ENCODE data around the gene XXYLT1.
A peak's percentile ranks its signal among the peaks of the same experiment; 100 is the strongest.

The XXYLT1 gene

GRCh38 chr3:195185583-195185982, 85.4 kb downstream of the XXYLT1 start:
- DNase-seq: no peak

GRCh38 chr3:195184716-195185421, 86.1 kb downstream of the XXYLT1 start:
- DNase-seq: no peak

GRCh38 chr3:195183071-195183776, 87.7 kb downstream of the XXYLT1 start:
- DNase-seq: no peak

- DNase-seq: peak in 5 of 51 donors; percentile 11 to 34 (median 18)
Observed at GRCh38 chr3:195182470-195182795, 88.5 kb downstream of the XXYLT1 start.

GRCh38 chr3:195181741-195182469, 89.1 kb downstream of the XXYLT1 start:
- peak in 1 of 51 donors; percentile 30 for DNase-seq

GRCh38 chr3:195181113-195181498, 89.9 kb downstream of the XXYLT1 start:
- DNase-seq: no peak

- DNase-seq: no peak
Observed at GRCh38 chr3:195180490-195181112, 90.4 kb downstream of the XXYLT1 start.

GRCh38 chr3:195179776-195180489, 91.0 kb downstream of the XXYLT1 start:
- no peak for DNase-seq

- peak in 7 of 51 donors; percentile 5 to 36 (median 16) for DNase-seq
Observed at GRCh38 chr3:195178124-195178910, 92.6 kb downstream of the XXYLT1 start.

GRCh38 chr3:195177422-195178123, 93.4 kb downstream of the XXYLT1 start:
- DNase-seq: no peak

GRCh38 chr3:195176776-195177175, 94.2 kb downstream of the XXYLT1 start:
- DNase-seq: no peak

GRCh38 chr3:195175476-195176337, 95.3 kb downstream of the XXYLT1 start:
- DNase-seq: no peak

- no peak for DNase-seq
Observed at GRCh38 chr3:195175076-195175475, 95.9 kb downstream of the XXYLT1 start.

GRCh38 chr3:195173657-195174056, 97.3 kb downstream of the XXYLT1 start:
- no peak for DNase-seq

- no peak for DNase-seq
Observed at GRCh38 chr3:195172896-195173295, 98.1 kb downstream of the XXYLT1 start.

GRCh38 chr3:195172039-195172684, 98.8 kb downstream of the XXYLT1 start:
- DNase-seq: no peak

GRCh38 chr3:195171093-195171873, 99.7 kb downstream of the XXYLT1 start:
- DNase-seq: no peak

- no peak for DNase-seq
Observed at GRCh38 chr3:195170496-195170895, 100.5 kb downstream of the XXYLT1 start.
